NB4 (cell line): ENCODE measurements around the gene PTGES3.

Experiments
- MYC ChIP-seq: IDR thresholded peaks from 2 replicates; pipeline ENCODE4 v1.6.1; 2011; ENCODE audit warnings: low read depth, low read length
- TF ChIP-seq, protein P1 (sequence below): IDR thresholded peaks from one replicate; pipeline ENCODE4 v1.5.1; 2012; ENCODE audit warnings: low read depth, low read length

GRCh38 chr12:56715798-56716197 lies 27.7 kb upstream of the PTGES3 start:
- TF ChIP-seq, protein P1, sequence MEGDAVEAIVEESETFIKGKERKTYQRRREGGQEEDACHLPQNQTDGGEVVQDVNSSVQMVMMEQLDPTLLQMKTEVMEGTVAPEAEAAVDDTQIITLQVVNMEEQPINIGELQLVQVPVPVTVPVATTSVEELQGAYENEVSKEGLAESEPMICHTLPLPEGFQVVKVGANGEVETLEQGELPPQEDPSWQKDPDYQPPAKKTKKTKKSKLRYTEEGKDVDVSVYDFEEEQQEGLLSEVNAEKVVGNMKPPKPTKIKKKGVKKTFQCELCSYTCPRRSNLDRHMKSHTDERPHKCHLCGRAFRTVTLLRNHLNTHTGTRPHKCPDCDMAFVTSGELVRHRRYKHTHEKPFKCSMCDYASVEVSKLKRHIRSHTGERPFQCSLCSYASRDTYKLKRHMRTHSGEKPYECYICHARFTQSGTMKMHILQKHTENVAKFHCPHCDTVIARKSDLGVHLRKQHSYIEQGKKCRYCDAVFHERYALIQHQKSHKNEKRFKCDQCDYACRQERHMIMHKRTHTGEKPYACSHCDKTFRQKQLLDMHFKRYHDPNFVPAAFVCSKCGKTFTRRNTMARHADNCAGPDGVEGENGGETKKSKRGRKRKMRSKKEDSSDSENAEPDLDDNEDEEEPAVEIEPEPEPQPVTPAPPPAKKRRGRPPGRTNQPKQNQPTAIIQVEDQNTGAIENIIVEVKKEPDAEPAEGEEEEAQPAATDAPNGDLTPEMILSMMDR, result no peak
- no peak for TF ChIP-seq MYC
